ENCODE results near the gene CACNA2D4. TPM values are rescaled to one million over a fixed set of nuclear protein-coding genes. Genes with fewer than 3 reads are reported as not detected.

CACNA2D4 gene
- total and polyA plus RNA-seq, 2 donors (not counting 3 experiments of a cell fraction or from before 2014, with no cell fraction given), result 0.58 to 0.73 TPM

- Histone ChIP-seq H4K20me1 (replicated peaks; ENCODE audit: control insufficient read depth, extremely low read depth, insufficient read depth, low read length) (no peaks in the 10 kb centered on the region), H3K4me2 (ENCODE audit: insufficient read depth, low read length) (no peak overlapping the region), H3K9me1 (replicated peaks; ENCODE audit: control insufficient read depth, extremely low read depth, insufficient read depth, low read length) (no peaks in the 10 kb centered on the region), H3K27me3 (ENCODE audit: control insufficient read depth in 2 of 2, insufficient read depth in 2 of 2, low read length in 2 of 2) (no peaks in the 10 kb centered on the region), H3K36me3 (ENCODE audit: control insufficient read depth in 2 of 2, extremely low read depth in 1 of 2, insufficient read depth in 2 of 2, low read length in 2 of 2) (no peaks in the 10 kb centered on the region), H3K9me3 (replicated peaks; ENCODE audit: control insufficient read depth, insufficient read depth, low read length) (no peaks in the 10 kb centered on the region), H3K79me2 (ENCODE audit: control insufficient read depth, insufficient read depth, low read length) (no peaks in the 10 kb centered on the region), H3K4me1 (ENCODE audit: control insufficient read depth, extremely low read depth, insufficient read depth, low read length) (no peaks in the 10 kb centered on the region), H3K9ac (replicated peaks; ENCODE audit: extremely low read depth, insufficient read depth, low read length) (no peak overlapping the region), H3K27ac (ENCODE audit: insufficient read depth, low read depth, low read length) (no peak overlapping the region), H3K4me3 (replicated peaks in 1 of 3; ENCODE audit: insufficient read depth in 1 of 3, low read depth in 1 of 3, low read length in 3 of 3) (no peak overlapping the region), H2AFZ (ENCODE audit: low read depth, low read length) (no peak overlapping the region)
- ChIA-PET CTCF (interaction anchor here (1.7 kb wide), 1 partner anchor 283 kb away, joined by 4 read pairs; no protein-coding TSS in a partner anchor), POLR2A (interaction anchor here (0.6 kb wide), 1 partner anchor 60 kb away, joined by 3 read pairs; no protein-coding TSS in a partner anchor)
- intact Hi-C loops (cut with micrococcal nuclease), result no loop called here
- dilution Hi-C loops (cut with MboI; ENCODE audit: extremely low pct_ligation_motif_present, low sequenced_read_pairs), result loop anchor here (25.0 kb wide), 1 partner anchor 299 kb away; the partner anchor contains the start of gene WNT5B
- DNase-seq (ENCODE audit: low read depth, low spot score), result no peak
- BruUV-seq (replicated peaks), result no TSS peak
- no peak for FAIRE-seq
- TF ChIP-seq GATA2 (IDR thresholded peaks at IDR 0.05; ENCODE audit: insufficient read depth, insufficient read length, low read depth, low read length) (no peak), MAX (IDR thresholded peaks at IDR 0.05; ENCODE audit: insufficient read depth, insufficient read length) (no peak), MYC (IDR thresholded peaks at IDR 0.05; ENCODE audit: low read depth, low read length) (no peak), JUN (IDR thresholded peaks at IDR 0.05; ENCODE audit: borderline replicate concordance, insufficient read depth, insufficient read length, low read depth) (no peak), CTCF (IDR thresholded peaks at IDR 0.05; ENCODE audit: extremely low read depth in 1 of 2, insufficient read depth in 1 of 2, low read depth in 1 of 2, low read length in 2 of 2) (no peak), FOS (IDR thresholded peaks at IDR 0.05; ENCODE audit: borderline replicate concordance, insufficient read depth, low read length) (no peak), POLR2A (IDR thresholded peaks at IDR 0.05; ENCODE audit: low read depth, low read length) (no peak), EZH2 (IDR thresholded peaks at IDR 0.05; ENCODE audit: borderline replicate concordance, low read depth, low read length, severe bottlenecking) (no peak), POLR2AphosphoS5 (IDR thresholded peaks at IDR 0.05; ENCODE audit: insufficient read depth, low read depth, low read length) (no peak)
Measured at GRCh38 chr12:1935700-1936378, 17.4 kb upstream of the CACNA2D4 start.

Data from endothelial cell of umbilical vein (primary cell).